Pons (tissue), 1 donor: Measurements from ENCODE around the gene SLC35G2.
A peak's percentile ranks its signal among the peaks of the same experiment; 100 is the strongest.
"Not testable (repeated sequence)": the region's sequence is repeated elsewhere in the genome, so short reads cannot be mapped to it uniquely, and the experiment has no call there.

Experiments used
- DNase-seq: peaks from one replicate; pipeline ENCODE4 v3.0.0-alpha.2; 2016; ENCODE audit warnings: low spot score

Gene SLC35G2

GRCh38 chr3:136885357-136886213, 66.7 kb downstream of the SLC35G2 start:
- DNase-seq = no peak

GRCh38 chr3:136889947-136890346, 71.0 kb downstream of the SLC35G2 start:
- DNase-seq = no peak

- no peak for DNase-seq
Observed at GRCh38 chr3:136891934-136892855, 73.3 kb downstream of the SLC35G2 start.

GRCh38 chr3:136893848-136894443, 75.0 kb downstream of the SLC35G2 start:
- no peak for DNase-seq

- DNase-seq = not testable (repeated sequence)
Observed at GRCh38 chr3:136897171-136897570, 78.2 kb downstream of the SLC35G2 start.

- DNase-seq = peak; percentile 19
Observed at GRCh38 chr3:136898549-136898948, 79.6 kb downstream of the SLC35G2 start.

GRCh38 chr3:136898954-136899353, 80.0 kb downstream of the SLC35G2 start:
- DNase-seq = no peak

GRCh38 chr3:136899622-136900158, 80.8 kb downstream of the SLC35G2 start:
- DNase-seq = peak; percentile 26

GRCh38 chr3:136900694-136901093, 81.8 kb downstream of the SLC35G2 start:
- DNase-seq = peak; percentile 15

GRCh38 chr3:136901391-136901790, 82.5 kb downstream of the SLC35G2 start:
- DNase-seq = no peak

GRCh38 chr3:136902530-136902929, 83.6 kb downstream of the SLC35G2 start:
- not testable (repeated sequence) for DNase-seq

GRCh38 chr3:136903899-136904298, 85.0 kb downstream of the SLC35G2 start:
- DNase-seq = no peak

- no peak for DNase-seq
Observed at GRCh38 chr3:136904746-136905145, 85.8 kb downstream of the SLC35G2 start.
